GM21717 (cell line): Measurements from ENCODE around the gene KPTN.

Source experiments
- ATAC-seq: cut with Tn5 transposase; IDR thresholded peaks from one replicate; pipeline ENCODE4 v1.9.1; 2021; ENCODE audit warnings: mild to moderate bottlenecking, moderate library complexity; ENCODE audit not compliant: unreplicated experiment

The KPTN gene

DNA sequence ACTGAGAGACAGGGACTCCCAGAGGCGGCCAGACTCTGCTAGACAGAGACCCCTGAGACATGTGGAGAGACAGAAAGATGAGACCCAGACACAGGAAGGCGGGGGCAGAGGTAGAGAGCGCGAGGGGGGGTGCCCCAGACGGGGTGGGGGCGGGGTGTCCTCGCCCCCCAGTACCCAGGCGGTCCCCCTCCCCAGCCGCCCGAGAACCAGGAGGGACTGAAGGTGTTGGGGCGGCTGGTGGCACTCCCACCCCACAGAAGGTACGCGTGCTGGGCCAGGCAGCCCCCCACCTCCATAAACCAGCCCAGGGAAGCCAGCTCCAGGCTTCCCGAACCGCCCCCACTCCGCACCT lies 12.7 kb downstream of the KPTN start:
- ATAC-seq: no peak

DNA sequence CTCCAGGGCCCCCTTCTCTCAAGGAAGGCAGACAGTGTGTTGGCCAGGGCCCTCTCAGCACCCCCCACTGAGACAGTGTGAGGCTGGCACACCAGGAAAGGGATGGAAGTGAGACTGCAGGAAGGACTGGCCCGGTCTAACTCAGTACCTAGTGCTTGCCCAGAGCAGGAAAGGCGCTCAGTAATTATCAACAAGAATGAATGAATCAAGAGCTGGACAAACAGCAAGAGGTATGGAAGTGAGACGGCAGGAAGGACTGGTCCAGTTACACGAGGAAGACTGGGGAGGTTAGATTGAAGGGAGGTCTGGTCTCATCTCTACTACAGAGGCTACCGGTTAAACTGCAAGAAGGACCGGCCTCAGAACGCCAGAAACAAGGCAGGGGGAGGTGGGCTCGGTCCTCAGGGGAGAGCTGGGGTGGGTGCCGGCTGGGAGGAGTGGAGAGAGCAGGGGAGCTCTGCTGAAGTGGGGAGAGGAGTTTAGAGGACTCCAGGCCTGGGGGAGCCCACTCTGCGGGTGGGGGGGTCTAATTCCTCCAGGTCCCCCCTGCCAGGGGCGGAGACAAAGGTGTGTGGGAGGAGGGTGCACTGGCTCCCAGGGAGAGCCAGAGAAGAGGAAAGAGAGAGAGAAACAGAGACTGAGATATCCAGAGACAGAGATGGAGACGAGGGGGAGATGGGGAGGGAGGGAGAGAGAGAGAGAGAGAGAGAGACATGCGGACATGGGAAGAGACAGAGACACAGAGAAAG lies 13.4 kb downstream of the KPTN start:
- ATAC-seq: no peak

DNA sequence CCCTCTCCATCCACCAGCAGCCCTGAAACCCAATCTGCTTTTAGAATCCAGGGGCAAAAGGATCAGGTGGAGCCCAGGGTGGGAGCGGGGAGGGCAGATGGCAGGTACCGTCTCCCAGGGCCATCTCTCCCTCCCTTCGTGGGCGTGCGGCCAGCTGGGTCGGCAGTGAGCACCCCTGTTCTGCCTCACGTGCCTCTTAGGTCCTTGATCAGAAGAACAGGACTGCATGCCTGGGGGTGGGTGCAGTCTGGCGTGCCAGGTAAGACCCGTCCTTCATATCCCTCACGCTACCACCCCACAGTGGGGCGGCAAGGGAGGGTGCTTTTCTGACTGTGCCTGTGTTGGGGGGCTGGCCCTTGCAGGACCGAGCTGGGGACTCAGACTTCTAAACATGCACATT lies 14.3 kb downstream of the KPTN start:
- ATAC-seq: no peak

DNA sequence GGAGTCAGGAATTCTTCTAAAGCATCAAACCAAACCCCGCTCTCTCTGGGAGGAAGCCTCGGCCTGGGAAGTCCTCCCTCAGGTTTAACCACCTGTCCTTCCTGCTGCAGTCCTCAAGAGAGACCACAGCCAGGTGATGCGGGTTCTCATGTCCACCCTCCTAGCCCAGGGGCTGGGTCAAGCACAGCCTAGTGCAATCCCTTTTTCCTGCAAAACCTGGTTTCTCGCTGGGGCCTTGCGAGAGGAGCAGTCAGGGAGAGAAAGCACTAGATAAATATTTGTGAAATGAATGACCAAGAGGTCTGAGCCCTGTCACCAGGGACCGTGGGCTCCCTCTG lies 14.7 kb downstream of the KPTN start:
- no peak for ATAC-seq

DNA sequence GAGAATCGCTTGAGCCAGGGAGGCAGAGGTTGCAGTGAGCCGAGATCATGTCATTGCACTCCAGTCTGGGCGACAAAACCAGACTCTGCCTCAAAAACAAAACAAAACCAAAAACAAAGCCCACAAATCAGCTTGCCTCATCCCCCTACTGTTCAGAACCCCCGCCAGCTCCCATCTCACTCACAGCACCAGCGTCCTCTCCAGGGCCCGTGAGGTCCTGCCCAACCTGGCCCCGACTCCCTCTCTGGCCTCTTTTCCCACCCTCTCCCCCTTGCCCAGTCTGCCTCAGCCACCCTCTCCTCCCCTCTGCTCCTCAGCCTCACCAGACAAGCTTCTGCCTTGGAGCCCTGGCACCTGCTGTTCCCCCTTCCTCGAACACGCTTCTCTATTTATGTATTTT lies 16.1 kb downstream of the KPTN start:
- ATAC-seq: no peak

DNA sequence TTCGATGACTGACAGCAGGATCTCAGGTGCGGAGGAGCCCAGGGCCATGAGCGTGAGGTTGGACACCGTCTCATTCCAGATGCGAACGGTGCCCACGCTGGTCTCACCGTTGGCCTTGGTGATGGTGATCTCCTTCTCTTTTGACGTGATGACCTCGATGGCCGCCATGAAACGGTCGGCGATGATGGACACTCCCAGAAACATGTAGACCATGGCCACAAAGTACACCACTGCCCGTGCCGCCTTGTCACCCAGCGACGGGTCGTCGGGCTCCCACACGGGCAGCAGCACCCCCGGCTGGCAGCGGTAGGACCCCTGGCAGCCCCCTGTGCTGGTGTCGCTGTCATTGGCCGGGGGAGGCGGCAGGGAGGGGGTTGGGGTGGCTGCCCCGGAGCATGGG lies 18.1 kb downstream of the KPTN start:
- ATAC-seq: no peak

DNA sequence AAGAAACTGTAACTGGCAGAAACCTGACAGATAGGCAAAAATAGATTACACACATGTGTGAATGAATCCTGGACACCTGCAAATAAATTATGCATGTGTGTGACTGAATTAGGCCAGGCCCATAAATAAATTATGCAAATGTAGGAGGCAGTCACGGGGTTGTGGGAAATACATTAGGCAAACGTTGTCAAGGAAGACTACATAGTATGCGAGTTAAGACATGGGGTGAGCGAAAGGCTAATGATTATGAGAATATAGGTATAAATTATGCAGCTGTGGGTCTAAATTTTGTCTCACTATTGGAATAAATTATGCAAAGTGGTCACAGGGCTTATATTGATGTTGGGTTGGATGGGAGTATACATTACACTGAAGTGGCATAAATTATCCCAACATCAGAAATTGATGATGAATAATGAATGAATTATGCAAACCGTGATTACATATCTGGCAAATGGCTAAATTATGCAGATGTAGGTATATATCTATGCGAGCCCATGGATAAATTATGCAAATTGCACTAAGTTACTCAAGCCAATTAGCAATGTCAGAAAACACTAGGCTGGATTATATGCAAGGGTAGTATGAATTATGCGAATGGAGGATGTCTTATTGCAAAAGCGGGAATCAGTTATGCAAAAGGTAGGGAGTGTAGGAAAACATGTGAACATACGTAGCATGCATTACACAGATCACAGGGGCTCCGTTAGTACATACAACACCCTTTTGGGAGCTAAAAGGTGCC lies 19.2 kb downstream of the KPTN start:
- no peak for ATAC-seq

DNA sequence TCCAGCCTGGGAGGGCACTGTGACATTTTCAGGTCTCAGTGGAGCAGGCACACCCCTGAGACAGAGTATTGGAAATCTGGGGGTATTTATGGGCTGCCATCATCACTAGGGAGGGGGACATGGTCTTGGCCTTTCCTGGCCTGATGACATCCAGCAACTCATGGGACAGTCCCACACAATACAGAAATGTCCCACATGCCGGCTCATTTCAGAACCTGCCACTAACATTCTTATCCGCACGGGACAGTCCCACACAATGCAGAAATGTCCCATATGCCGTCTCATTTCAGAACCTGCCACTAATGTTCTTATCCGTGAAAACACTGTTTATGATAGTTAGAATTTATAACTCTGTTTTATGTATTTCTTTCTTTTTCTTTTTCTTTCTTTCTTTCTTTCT lies 22.1 kb downstream of the KPTN start:
- no peak for ATAC-seq

DNA sequence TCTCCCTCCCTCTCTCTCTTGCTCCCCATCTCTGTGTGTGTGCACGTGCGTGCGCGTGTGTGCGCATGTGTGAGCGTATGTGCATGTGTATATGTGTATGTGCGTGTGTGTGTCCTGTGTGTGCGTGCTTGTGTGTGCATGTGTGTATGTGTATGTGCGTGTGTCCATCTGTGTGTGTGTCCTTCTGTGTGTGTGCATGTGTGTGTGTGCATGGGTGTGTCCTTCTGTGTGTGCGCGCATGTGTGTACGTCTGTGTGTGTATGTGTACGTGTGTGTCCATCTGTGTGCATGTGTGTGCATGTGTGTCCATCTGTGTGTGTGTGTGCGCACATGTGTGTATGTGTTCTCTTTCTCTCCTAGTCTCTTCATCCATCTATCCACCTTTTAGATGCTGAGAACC lies 24.5 kb downstream of the KPTN start:
- ATAC-seq: no peak

DNA sequence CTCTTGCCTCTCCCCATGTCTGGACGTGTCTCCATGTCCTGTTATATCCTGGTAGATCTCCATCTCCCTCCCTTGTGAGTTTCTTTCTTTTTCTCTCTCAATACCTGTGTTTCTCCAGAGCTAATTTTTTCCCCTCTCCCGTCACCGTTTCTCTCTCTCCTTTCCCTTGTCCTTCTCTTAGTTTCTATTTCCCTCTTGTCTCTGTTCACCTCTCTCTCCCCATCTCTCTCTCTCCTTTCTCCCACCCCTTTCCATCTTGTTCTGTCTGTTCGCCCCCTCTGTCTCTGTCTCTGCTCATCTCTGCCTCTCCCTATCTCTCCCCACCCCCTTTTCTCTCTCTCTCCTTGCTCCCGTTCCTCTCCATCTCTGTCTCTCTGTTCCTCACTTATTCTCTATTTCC lies 25.3 kb downstream of the KPTN start:
- no peak for ATAC-seq

DNA sequence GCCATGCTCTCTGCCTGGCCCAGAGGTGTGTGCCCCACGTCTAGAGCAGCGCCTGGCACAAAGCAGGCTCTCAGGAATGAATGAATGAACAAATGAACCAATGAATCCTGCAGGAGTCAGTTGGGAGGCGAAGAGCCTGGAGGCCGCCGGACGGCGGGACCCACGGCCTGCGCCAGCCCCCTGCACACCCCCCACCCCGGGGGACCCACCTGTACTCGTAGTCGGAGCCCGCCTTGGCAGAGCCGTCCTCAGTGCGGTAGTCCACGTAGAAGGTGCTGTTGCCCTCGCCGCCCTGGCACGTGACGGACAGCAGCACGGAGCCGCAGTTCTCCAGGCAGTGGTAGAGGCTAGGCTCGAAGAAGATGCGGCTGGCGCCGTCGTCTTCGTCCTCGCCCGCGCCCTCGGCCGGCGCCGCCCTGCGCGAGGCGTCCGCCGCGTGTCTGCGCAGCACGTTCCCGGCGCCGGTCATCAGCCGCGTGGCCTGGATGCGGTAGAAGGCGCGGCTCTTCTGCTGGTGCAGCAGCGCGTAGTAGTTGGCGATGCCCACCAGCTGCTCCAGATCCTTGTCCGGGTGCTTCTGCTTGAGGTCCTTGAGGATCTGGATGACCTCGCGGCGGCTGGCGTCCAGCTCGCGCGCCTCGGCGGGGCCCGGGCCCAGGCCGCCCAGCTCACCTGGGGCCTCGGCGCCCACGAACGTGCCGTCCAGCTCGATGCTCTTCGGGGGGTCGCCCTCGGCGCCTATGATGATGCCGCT lies 27.1 kb downstream of the KPTN start:
- no peak for ATAC-seq

DNA sequence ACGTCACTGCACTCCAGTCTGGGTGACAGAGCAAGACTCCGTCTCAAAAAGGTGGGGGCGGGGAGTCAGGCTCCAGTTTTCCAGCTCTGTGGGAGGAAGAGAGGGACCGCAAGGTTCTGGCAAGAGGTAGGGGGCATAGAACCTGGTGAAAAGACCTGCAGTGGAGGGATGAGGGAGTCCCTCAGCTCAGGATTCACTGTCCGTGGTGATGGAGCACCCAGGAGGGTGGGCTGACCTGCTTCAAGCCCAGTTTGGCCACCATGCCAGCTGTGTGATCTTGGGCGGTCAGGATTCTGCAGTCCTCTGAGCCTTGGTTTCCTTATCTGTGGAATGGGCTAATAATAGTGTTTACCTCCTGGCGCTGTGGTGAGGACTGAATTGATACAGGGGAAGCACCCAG lies 33.5 kb downstream of the KPTN start:
- no peak for ATAC-seq

DNA sequence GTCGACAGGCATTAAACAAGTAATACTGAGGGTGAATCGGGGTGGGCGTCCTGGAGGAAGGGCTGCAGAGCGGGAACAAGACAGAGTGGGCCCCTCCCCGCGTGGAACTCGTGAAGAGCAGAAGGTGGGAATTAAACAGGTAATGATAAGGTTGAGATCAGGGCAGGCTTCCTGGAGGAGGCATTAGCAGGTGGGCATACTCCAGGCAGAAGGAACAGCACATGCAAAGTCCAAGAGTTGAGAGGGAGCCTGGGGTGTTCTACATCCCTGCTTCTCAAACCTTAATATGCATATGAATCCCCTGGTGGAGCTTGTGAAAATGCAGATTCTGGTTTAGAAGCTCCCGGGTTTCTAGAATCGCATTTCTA lies 35.7 kb downstream of the KPTN start:
- ATAC-seq: no peak

DNA sequence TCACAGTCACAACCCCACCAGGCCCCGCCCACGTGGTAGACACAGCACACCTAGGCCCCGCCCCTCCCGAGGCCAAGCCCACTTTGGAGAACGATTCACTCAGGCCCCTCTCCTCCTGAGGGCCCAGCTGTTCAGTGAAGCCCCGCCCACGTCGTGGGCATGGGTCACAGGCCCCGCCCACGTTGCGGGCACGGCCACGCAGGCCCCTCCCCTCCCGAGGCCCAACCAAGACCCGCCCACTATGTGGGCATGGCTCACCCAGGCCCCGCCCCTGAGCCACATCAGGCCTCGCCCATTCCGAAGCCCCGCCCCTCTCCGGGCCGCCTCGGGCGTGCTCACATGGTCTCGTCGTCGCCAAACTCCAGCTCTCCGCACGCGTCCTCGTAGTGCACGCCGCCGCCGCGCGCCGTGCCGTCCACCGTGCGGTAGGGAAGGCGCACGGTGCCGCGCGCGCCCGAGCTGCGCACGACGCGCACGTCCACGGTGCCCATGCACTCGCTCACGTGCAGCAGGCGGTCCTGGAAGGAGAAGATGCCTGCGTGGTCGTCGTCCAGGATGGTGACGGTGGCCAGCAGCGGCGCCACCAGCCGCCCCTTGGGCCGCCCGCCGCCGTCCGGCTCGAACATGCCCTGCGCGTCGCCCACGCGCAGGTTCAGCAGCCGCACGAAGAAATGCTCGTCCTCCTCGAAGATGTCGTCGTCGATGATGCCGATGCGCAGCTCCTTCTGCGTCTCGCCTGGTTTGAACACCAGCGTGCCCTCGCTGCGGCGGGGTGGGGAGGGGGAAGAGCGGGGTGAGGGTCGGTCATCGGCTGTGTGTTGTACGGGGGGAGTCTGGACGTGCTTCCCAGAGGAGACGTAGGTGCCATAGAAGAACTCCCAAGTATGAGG lies 36.3 kb downstream of the KPTN start:
- no peak for ATAC-seq

DNA sequence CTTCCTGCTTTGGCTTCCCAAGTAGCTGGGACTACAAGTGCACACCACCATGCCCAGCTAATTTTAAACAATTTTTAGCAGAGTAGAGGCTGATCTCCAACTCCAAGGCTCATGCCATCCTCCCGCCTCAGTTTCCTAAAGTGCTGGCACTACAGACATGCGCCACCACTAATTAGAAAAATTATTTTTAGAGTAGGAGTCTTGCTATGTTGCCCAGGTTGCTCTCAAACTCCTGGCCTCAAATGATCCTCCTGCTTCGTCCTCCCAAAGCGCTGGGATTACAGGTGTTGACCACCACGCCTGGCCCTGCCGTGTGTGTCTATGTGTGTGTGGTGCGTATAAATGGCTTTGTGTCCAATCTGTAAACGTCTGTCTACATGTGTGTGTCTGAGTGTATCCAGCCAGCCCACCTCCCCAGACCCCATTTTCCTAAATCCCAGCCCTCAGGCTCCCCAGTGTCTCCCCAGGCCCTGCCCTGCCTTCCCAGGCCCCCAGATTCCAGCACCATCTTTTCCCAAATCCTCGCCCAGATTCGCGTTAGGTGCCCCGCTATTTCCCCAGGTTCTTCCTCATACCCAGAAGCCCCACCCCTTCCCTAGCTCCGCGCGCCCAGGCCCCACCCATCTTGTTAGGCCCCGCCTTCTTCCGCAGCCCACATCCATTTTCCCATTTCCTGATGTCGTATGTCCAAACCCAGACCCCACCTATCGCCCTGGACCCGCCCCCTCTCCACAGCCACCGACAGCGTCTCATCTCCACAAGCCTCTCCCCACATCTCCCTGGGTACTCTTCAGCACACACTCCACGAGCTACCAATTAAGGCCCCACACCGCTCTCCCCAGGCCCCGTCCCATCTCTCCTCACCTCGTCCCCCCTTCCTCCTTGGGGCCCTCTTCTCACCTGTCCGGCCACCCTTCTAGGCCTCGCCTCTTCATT lies 37.2 kb downstream of the KPTN start:
- ATAC-seq: no peak

DNA sequence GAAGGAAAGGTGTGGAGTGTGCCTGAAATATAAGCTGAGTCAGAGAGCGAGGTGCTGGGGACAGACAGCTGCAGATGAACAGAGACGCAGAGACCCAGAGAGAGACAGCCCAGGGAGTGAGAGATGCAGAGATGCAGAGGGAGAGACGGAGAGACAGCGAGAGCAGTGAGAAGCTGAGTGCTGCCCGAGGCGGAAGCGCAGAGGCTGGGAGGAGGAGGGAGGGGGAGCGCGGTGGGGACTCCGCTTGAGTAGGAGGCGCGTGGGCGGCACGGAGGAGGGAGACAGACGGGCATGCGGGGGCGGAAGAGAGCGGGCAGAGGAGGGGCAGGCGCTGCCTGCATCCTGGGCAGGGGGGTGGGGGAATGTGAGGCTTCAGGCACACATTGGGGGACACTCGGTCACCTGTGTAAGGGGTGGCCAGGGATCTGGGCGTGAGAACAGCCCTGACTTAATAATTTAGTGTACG lies 38.0 kb downstream of the KPTN start:
- ATAC-seq: no peak

DNA sequence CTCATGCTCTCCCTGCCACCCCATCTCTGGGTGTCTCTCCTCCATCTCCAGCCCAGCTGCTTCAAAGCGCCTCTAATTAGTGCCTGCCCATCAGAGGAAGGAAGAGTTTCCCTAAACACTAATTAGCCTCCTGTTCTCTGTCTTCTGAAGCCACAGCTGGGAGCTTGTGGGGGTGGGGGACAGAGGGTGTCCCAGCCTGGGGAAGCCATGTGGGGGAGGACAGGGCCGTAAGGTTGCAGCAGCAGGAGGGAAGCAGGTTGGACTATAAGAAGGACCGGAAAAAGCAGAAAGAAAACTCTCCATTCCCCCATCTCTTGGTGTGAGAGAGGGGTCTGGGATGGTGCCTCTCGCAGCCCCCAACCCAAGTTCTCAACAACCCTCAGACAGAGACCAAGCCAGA lies 38.5 kb downstream of the KPTN start:
- no peak for ATAC-seq

DNA sequence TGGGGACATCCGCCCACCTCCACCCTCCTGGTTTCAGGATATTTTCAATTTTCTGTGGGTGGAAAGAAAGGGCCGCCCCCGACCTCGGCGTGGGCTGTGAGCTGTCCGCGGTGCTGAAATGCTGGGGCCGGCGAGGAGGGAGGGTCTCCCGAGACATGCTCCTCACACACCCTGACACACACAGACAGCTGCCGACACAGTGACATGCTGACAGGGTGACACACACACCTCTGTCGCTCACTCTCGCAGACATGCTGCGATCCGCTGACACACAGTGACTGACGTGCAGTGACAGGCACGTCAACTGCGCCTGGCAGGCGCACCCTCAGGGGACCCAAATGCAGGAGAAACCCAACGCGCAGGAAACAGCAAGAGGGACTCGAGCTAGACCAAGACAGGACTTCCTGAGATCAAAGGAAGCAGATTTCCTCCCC lies 39.6 kb downstream of the KPTN start:
- ATAC-seq: no peak

DNA sequence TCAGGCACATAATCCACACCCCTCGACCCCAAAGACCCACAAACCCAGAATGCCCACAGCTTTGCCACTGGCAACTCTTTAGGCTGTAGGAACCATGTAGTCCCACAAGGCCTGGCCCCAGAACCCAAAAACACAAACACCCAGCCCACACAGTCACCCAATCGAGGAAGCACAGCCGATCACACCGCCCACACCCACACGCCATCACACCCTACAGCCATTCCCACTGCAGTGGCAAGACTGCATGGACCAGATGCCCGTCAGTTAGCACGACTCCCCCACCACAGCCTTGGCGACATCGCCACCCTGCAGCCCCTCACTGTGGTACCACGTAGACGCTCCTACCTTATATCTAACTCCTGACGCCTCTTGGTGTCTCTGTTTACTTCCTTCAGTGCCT lies 40.7 kb downstream of the KPTN start:
- no peak for ATAC-seq

DNA sequence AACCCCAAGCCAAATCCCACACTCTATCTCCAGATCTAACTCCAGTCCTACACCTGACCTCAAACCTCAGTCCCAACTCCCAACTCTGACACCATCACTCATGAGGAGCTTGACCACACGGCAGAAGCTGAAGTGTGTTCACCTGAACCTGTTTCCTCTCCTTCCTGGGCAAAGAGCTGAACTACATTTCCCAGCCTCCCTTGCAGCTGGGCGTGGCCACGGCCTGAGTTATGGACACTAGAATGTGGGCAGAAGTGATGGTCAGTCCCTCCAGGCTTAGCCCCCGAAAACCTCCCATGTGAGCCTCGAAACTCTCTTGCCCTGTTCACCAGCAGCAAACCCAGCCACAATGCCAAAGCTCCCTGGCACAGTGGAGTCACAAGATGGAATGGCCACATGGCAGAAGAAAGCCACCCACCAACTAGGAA lies 45.2 kb downstream of the KPTN start:
- no peak for ATAC-seq
